ENCODE measurements around the gene APLP1.

DNA sequence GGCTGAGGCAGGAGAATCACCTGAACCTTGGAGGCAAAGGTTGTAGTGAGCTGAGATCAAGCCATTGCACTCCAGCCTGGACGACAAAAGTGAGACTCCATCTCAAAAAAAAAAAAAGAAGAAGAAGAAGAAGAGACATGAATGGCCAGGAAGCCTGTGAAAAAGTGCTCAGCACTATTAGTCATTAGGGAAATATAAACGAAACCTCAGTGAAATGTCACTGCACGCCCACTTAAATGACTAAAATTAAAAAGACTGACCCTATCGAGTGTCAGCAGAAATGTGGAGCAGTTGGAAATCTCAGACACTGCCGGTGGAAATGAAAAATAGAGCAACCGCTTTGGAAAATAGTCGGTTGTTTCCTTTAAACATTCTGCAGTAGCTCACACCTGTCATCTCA is 45.2 kb downstream of the APLP1 start:
- no peak for TF ChIP-seq EZH2 (IDR thresholded peaks at IDR 0.05; ENCODE audit: insufficient read depth, poor library complexity, severe bottlenecking)
- TF ChIP-seq EZH2phosphoT487 (IDR thresholded peaks at IDR 0.05; ENCODE audit: insufficient read depth, low read depth) = no peak

Data from GM23248 (cell line).